Esophagus muscularis mucosa (tissue), 3 donors: Measurements from ENCODE around the gene P2RY6.

Source experiments
- CTCF ChIP-seq, 3 experiments: fragments of 200-600 bp in 2 of 3; fragments of 450-650 bp in 1 of 3; sonication (generic) in 2 of 3; IDR thresholded peaks; one replicate each; pipeline ENCODE4 v1.5.1; 2017 to 2019; ENCODE audit warnings: antibody characterized with exemption in 3 of 3, mild to moderate bottlenecking in 2 of 3, moderate library complexity in 1 of 3
- EP300 ChIP-seq: sonication (generic); formaldehyde crosslinking; IDR thresholded peaks from one replicate; pipeline ENCODE4 v1.6.1; 2017; ENCODE audit warnings: antibody characterized with exemption

GRCh38 chr11:73315293-73316020, 43.3 kb downstream of the P2RY6 start:
- no peak for TF ChIP-seq CTCF (IDR thresholded peaks at IDR 0.05)
- no peak for TF ChIP-seq EP300
